ENCODE data around the gene DDX39B.

DDX39B gene

DNA sequence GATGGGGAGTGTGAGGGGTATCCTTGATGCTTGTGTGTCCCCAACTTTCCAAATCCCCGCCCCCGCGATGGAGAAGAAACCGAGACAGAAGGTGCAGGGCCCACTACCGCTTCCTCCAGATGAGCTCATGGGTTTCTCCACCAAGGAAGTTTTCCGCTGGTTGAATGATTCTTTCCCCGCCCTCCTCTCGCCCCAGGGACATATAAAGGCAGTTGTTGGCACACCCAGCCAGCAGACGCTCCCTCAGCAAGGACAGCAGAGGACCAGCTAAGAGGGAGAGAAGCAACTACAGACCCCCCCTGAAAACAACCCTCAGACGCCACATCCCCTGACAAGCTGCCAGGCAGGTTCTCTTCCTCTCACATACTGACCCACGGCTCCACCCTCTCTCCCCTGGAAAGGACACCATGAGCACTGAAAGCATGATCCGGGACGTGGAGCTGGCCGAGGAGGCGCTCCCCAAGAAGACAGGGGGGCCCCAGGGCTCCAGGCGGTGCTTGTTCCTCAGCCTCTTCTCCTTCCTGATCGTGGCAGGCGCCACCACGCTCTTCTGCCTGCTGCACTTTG lies 33.6 kb upstream of the DDX39B start, which contains the start of gene TNF:
TNF (plus strand) TSS at position 231 of the 567 bp plus-strand sequence; CDS start at position 408, 177 bp downstream.
- DNase-seq, result peak; percentile 92 to 93

DNA sequence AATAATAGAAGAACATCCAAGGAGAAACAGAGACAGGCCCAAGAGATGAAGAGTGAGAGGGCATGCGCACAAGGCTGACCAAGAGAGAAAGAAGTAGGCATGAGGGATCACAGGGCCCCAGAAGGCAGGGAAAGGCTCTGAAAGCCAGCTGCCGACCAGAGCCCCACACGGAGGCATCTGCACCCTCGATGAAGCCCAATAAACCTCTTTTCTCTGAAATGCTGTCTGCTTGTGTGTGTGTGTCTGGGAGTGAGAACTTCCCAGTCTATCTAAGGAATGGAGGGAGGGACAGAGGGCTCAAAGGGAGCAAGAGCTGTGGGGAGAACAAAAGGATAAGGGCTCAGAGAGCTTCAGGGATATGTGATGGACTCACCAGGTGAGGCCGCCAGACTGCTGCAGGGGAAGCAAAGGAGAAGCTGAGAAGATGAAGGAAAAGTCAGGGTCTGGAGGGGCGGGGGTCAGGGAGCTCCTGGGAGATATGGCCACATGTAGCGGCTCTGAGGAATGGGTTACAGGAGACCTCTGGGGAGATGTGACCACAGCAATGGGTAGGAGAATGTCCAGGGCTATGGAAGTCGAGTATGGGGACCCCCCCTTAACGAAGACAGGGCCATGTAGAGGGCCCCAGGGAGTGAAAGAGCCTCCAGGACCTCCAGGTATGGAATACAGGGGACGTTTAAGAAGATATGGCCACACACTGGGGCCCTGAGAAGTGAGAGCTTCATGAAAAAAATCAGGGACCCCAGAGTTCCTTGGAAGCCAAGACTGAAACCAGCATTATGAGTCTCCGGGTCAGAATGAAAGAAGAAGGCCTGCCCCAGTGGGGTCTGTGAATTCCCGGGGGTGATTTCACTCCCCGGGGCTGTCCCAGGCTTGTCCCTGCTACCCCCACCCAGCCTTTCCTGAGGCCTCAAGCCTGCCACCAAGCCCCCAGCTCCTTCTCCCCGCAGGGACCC lies 32.6 kb upstream of the DDX39B start:
- peak; percentile 76 to 78 for DNase-seq

DNA sequence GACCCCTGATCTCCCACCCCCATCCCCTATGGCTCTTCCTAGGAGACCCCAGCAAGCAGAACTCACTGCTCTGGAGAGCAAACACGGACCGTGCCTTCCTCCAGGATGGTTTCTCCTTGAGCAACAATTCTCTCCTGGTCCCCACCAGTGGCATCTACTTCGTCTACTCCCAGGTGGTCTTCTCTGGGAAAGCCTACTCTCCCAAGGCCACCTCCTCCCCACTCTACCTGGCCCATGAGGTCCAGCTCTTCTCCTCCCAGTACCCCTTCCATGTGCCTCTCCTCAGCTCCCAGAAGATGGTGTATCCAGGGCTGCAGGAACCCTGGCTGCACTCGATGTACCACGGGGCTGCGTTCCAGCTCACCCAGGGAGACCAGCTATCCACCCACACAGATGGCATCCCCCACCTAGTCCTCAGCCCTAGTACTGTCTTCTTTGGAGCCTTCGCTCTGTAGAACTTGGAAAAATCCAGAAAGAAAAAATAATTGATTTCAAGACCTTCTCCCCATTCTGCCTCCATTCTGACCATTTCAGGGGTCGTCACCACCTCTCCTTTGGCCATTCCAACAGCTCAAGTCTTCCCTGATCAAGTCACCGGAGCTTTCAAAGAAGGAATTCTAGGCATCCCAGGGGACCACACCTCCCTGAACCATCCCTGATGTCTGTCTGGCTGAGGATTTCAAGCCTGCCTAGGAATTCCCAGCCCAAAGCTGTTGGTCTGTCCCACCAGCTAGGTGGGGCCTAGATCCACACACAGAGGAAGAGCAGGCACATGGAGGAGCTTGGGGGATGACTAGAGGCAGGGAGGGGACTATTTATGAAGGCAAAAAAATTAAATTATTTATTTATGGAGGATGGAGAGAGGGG lies 31.7 kb upstream of the DDX39B start:
- DNase-seq, result peak in 1 of 2 experiments; percentile 47

DNA sequence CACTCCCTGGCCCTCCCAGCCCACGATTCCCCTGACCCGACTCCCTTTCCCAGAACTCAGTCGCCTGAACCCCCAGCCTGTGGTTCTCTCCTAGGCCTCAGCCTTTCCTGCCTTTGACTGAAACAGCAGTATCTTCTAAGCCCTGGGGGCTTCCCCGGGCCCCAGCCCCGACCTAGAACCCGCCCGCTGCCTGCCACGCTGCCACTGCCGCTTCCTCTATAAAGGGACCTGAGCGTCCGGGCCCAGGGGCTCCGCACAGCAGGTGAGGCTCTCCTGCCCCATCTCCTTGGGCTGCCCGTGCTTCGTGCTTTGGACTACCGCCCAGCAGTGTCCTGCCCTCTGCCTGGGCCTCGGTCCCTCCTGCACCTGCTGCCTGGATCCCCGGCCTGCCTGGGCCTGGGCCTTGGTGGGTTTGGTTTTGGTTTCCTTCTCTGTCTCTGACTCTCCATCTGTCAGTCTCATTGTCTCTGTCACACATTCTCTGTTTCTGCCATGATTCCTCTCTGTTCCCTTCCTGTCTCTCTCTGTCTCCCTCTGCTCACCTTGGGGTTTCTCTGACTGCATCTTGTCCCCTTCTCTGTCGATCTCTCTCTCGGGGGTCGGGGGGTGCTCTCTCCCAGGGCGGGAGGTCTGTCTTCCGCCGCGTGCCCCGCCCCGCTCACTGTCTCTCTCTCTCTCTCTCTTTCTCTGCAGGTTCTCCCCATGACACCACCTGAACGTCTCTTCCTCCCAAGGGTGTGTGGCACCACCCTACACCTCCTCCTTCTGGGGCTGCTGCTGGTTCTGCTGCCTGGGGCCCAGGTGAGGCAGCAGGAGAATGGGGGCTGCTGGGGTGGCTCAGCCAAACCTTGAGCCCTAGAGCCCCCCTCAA lies 30.5 kb upstream of the DDX39B start, which contains the start of gene LTA:
LTA (plus strand) TSS at position 249 of the 871 bp plus-strand sequence; CDS start at position 703, 454 bp downstream.
- DNase-seq, result peak; percentile 90 to 92

DNA sequence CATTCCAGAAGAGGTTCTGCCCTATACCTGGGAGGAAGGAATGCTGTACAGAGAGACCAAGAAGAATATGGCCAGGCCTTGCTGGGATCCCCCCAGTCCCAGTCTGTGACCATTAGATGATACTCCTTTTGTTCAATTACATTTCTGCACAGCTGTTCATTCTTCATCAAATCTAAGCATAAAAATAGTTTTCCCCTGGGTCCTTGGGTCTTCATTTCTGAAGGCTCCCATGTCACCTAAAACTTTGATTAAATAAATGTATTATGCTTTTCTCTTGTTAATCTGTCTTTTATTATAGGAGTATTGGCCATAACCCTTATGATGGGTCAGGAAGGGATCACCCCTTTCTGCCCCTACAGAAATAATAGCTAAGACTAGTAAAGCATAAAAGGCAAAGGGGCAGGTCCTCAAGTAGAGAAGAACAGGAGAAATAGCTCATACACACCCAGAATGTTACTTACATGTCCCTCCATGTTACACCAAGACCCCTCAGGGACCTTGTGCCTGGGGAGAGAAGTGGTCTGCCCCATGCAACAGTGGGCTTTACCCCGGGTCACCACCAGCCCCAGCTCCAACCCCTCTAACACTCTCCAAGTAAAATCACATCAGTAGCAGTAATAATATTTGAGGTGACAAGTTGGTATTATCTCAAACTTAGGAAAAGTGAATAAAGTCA lies 28.2 kb upstream of the DDX39B start:
- no peak for DNase-seq

DNA sequence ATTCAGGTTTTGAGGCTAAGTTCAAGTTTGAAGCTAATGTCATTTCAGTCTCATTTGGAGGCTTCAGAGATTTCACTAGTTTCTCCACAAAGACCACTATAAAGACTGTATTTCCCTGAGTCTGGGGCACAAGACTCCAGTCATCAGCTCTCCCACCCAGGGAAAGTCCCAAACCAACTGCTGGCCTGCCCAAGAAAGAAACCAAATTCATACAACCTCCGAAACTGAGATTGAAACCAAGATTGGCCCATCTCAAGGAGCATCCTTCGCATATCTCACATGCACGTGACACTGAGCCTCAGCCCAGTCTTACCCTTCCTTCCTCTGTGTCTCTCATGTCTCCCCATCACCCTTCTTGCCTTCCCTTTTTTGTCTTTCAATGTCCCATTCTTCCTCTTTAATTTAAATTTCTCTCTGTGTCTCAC lies 26.7 kb upstream of the DDX39B start:
- DNase-seq, result peak; percentile 72 to 78

DNA sequence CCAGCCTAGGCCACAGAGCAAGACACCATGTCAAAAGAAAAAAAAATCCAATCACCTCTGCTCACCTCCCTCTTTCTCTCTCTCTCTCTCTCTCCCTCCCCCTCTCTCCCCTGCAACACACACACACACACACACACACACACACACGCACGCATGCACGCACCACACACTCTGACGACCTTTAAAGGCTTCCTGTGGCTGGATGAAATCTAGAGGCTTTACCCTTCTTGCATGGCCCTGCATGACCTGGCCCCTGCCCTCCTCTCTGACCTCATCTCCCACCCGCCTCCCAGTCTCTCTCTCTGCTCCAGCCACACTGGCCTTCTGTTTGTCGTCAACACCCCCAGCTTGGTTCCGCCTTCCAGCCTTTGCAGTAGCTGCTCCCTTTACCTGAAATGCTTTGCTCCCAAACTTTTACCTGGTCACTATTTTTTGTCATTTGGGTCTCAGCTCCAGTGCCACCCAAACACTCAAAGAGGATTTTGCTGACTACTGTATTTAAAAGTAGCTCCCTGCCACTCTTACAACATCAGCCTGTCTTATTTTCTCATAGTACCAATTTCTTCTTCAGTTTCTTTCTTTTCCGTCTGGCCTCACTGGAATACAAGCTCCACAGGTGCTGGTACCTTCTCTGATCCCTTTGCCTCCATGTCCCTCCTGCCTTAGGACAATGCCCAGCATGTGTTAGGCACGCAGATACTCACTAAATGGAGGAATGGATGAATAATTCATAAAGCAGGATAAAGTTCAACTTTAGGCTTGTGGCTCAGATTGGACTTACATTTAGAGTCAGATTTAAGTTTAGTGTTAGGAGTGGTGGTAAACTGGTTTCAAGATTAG lies 25.9 kb upstream of the DDX39B start:
- peak in 1 of 2 experiments; percentile 50 for DNase-seq

DNA sequence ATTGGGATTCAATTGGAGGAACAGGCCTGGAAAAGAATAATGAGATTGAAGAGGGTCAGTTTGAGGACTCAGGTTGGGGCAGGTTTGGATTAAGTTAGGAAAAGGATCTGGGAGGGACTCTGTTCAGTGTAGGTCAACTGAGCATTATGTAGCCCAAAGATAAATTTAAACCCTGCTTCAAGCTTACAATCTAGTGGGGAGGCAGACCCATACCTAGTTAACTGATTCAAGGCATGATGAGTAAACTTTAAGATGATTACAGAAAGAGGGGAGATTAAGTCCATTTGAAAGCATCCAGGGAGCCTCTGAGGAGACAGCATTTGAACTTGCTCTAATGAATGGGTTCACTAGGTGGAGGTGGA lies 18.9 kb upstream of the DDX39B start:
- no peak for DNase-seq

DNA sequence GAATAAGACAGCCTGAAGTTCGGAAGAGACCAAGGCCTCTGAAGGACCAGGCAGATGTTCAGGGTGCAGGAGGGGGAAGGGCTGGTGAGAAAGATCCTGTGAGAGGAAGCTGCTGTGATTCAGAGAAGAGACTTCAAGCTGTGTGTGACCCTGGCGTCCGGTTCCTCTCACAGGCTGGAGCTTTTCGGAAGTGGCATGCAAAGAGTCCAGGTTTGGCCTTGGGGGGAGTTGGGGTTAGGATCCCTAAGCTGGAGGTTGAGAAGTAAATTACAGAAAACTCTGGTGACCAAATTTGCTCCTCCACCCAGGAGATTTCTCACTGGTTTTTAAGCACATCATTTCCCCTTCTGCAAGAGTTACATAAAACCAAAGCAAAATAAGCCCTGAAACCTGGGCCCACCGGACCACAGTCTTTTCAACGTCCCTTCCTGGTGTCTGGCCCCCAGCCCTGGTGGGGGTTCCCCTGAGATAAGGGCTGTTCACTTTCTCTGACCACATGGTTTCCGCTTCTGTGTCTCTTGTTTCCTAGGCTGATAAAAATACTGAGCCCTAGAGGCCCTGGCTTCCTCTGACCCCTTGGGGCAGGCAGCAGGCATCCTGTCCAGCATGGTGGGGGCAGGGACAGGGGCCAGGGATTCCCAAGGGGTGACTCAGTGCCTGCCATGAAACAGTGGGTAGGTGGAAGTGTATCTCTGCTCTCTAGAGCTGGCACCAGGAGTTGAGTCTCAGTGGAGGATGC lies 18.3 kb upstream of the DDX39B start:
- peak; percentile 78 for DNase-seq

DNA sequence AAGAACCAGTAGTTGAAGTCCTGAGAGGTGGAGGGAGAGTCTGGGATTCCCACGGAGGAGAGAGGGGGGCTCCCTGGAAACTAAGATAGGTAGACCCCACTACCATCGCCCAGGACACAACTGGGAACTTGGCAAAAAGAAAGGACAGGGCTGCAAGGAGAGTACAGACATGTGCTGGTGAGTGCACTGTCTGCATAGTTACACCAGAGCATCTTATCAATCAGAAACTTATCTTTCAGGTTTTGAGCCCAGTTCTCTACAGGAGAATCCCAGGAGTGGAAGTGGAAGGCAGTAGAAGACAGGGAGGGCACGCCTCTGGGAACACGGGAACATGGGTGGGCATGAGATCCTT lies 17.8 kb upstream of the DDX39B start:
- DNase-seq, result no peak

DNA sequence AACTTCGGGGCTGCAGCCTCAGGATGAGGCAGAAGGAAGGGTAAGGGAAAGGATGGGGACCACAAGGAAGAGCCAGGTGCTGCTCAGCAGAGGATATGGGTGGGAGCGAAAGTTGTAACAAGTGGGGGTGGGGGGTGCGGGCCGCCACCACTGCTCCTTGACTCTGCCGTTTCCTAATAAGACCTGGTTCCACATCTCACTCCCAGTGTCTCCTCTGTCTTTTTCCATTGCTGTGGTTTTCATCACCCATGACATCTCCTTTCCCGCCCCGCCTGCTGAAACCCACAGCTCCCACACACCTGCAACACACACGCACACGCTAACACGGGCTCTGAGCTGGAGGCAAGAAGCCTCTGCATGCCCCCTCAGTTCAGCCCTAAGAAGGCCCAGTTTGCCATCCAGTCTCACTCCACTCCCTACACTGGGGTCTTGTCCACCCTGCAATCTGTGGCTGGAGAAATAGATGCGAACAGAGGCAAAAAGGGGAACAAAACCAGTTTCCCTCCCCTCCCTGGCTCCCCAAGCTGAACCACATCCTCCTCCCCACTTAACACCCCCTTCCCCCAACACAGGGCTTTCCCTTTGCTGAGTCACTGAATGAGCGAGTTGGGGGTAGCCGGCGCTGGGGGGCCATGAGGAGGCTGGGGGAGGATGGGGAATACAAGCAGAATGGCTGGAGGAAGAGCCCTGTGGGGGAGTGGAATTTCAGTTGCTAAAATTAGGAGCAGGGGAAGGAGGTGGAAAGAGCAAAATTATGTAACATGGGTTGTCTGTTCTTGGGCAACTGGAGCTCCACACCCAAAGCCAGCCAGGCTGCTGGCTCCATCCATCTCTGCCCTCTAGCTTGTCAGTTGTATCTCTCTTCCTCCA lies 17.1 kb upstream of the DDX39B start:
- peak; percentile 84 to 85 for DNase-seq

DNA sequence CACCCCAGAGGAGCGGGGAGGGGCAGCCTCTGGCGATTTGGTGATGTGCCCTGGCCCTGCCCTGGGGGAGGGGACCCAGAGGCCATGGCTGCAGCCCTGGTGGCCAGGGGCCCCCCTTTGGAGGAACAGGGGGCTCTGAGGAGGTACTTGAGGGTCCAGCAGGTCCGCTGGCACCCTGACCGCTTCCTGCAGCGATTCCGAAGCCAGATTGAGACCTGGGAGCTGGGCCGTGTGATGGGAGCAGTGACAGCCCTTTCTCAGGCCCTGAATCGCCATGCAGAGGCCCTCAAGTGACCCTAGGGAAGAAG lies 16.5 kb upstream of the DDX39B start:
- DNase-seq, result no peak

DNA sequence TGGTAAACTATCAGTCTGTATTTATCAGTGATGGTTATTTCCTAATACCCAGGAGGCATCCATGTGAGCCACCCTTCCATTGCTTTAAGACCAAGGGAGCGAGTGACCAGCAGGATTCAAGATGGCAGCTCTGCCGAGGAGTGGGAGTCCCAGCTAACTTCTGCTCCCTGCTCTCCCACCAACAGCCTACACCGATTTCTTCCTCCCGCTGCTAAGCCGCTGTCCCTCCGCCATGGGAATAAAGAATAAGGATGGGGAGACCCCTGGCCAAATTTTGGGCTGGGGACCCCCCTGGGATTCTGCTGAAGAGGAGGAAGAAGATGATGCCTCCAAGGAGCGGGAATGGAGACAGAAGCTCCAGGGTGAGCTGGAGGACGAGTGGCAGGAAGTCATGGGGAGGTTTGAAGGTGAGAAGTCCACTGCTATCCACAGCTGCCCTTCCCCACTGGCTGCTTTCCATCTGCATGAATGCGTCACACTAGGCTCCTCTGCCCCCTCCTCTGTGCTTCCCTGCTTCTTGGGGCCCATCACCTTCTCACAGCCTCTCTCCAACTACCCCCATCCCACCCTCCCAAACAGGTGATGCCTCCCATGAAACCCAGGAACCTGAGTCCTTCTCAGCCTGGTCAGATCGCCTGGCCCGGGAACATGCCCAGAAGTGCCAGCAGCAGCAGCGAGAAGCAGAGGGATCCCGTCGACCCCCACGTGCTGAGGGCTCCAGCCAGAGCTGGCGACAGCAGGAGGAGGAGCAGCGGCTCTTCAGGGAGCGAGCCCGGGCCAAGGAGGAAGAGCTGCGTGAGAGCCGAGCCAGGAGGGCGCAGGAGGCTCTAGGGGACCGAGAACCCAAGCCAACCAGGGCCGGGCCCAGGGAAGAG lies 15.9 kb upstream of the DDX39B start:
- DNase-seq, result no peak

DNA sequence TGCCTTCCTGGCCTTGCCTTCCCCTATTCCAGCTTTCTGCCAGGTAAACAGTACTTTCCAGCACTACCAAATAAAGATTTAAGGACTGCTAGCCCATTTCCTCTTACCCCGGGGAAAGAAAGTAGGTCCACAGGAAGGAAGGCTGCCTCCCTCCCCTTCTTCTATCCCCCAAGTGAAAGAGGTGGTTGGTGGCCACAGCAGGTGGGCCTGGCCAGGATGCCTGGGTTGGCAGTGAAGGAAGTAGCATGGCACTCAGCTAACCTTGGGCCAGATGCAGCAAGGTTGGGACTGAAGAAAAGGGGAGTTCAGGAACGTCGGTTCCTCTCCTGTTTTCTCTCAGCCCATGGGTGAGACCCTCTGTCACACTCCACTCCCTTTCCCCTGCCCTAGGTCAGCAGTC lies 14.5 kb upstream of the DDX39B start:
- no peak for DNase-seq

DNA sequence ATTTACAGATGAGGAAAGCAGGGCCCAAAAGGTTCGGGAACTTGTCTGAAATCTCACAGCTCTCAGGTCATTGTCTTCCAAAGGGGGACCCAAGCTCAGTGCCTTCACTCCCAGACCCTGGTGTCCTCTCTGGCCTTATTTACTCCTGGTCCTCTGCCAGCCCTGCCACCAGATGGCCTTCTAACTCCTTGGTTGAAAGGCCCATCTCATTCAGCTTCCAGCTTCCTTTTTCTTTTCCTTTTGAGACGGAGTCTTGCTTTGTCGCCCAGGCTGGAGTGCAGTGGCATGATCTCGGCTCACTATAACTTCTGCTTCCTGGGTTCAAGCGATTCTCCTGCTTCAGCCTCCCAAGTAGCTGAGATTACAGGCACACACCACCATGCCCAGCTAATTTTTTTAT lies 9.6 kb upstream of the DDX39B start:
- peak; percentile 76 to 77 for DNase-seq

DNA sequence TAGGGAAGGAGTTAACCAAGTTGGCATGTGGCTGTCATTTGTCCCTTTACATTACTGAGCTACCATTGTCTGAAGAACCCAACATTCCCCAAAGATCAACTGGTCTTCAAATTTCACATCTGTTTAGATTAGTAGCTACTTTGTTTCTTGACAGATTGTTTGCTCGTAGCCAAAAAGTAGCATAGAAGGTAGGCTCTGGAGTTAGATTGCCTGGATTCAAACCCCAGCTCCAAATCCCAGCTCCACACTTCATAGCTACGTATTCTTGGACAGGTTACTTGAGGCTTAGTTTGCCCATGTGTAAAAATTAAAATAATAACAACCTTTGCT lies 6.7 kb upstream of the DDX39B start:
- DNase-seq, result no peak

DNA sequence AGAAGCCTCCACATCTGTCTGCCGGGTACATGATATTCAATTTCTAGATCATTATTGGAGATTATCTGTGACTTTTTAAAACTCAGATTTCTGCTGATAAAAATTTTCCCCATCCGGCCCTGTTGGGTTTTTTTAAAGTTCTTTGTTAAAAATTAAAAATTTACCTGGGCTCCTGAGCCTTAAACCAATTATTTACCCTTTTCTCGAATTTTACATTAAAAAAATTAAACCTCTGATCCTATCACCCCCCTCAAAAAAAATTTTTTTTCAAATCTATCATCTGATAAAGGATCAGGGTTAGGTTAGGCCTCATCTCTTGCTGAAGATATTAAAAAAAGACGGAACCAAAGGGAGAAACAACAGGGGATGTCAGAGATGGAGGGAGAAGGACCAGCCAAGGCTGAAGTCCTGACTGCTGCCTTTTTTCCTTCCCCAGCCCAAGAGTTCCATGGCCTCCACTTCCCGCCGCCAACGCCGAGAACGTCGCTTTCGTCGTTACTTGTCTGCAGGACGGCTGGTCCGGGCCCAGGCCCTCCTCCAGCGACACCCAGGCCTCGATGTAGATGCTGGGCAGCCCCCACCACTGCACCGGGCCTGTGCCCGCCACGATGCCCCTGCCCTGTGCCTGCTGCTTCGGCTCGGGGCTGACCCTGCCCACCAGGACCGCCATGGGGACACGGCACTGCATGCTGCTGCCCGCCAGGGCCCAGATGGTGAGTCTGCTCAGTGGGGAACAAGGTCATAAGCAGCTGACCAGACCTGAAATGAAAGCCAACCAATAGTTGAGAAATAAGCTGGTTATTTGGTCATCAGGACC lies 6.1 kb upstream of the DDX39B start:
- no peak for DNase-seq
